ENCODE data around the gene NPBWR2.

The NPBWR2 gene, protein sequence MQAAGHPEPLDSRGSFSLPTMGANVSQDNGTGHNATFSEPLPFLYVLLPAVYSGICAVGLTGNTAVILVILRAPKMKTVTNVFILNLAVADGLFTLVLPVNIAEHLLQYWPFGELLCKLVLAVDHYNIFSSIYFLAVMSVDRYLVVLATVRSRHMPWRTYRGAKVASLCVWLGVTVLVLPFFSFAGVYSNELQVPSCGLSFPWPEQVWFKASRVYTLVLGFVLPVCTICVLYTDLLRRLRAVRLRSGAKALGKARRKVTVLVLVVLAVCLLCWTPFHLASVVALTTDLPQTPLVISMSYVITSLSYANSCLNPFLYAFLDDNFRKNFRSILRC

DNA sequence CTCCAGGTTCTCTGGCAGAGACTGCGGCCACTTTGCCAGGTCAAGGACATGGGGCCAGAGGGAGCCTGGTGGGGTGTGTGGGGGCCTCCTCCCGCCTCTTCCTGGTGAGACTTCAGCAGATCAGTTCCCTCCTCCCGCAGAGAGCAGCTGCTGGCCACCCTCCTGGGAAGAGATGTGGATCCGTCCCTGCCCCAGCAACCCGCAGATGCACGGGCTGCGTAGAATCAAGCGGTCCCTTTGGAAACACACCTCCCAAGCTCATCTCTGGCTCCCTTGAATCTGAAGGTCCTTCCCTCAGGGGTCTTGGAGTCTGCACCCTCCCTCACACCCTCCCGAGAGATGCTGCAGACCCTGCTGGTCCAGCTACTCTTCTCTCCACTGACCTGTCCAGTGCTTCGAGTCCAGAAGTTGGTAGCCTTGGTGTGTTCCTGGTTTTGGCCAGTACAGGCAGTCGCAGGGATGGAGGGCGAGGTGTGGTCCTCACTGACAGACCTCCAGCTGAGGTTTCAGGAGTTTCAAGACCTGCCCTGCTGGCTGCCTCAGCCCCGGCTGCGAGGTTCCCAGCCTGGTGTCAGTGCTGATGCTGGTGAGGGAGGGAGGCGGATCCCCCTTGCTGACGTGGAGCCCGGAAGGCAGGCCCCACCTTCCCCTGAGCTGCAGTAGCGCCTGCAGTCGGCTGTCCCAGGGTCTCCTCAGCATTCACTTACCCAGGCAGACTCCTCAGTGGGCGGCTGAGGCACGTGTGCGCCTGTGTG, at the start of gene NPBWR2:
NPBWR2 (minus strand) TSS at position 585 of the 755 bp plus-strand sequence. CDS start 734 bp downstream, outside the sequence.
- DNase-seq, result no peak

DNA sequence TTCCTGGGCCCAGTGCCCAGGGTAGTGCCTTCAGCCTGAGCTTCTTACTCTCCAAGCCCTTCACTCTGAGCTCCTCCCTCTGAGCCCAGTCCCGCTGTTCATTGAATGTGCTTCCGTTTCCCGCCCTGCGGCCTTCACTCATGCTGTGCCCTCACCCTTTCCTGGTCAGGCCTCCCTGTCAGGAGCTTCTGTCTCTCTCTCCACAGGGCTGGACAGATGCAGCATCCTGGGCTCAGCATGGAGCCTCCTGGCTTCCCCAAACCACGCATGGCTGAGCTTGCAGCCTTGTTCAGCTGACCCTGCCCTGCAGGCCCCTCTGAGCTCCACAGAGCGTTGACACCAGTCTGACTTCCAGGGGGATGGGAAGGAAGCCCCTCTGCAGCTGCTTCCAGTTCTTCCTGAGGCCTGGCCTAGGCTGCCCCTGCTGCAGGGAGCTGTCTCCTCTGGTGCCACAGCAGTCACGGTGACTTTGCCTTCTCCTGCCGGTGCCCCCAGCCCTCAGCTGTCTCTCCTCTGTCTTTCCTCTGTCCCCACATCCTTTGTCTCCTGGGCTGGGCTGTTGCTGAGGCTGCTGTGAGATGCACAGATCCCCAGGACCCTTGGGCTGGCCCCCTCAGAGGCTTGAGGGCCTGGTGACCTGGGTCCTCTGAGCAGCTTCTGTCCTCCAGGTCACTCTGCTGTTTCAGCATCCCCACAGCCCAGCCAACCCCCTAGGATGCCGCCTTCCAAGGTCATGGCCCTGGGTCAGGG, 48.9 kb upstream of the NPBWR2 start:
- DNase-seq, result peak; percentile 82

- DNase-seq, result peak; percentile 31
Observed at GRCh38 chr20:64155258-64156135, 48.1 kb upstream of the NPBWR2 start.

- no peak for DNase-seq
Observed at GRCh38 chr20:64154590-64155257, 47.4 kb upstream of the NPBWR2 start.

GRCh38 chr20:64153861-64154589, 46.7 kb upstream of the NPBWR2 start:
- no peak for DNase-seq

DNA sequence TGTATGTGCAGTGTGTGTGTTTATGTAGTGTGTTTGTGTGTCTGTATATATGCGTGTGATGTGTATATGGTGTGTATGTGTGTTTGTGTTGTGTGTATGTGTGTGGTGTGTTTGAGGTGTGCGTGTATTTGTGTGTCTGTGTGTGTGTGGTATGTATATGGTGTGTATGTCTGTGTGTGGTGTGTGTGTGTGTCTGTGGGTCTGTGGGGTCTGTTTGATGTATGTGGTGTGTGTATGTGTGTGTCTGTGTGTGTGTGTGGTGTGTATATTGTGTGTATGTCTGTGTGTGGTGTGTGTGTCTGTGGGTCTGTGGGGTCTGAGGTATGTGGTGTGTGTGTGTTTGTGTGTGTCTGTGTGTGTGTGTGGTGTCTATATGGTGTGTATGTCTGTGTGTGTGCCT, 46.0 kb upstream of the NPBWR2 start:
- DNase-seq, result no peak

DNA sequence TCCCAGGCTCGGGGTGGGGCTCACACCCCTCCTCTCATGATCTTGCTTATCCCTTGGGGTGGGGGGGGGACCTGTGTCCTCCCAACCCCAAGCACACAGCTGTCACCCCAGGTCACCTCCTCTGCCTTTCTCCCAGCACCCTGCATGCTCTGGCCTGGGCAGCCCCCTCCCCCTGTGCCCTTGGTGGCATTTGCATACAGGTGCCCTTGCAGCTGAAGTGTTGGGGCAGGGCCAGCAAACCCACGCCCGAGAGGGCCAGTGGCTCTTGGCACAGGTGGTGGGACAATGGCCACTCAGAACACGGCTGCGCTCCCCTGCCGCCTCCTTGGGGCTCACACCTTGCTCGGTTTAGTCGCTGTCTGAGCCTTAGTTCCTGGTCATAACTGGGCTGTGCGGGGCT, 45.5 kb upstream of the NPBWR2 start:
- peak; percentile 88 for DNase-seq

DNA sequence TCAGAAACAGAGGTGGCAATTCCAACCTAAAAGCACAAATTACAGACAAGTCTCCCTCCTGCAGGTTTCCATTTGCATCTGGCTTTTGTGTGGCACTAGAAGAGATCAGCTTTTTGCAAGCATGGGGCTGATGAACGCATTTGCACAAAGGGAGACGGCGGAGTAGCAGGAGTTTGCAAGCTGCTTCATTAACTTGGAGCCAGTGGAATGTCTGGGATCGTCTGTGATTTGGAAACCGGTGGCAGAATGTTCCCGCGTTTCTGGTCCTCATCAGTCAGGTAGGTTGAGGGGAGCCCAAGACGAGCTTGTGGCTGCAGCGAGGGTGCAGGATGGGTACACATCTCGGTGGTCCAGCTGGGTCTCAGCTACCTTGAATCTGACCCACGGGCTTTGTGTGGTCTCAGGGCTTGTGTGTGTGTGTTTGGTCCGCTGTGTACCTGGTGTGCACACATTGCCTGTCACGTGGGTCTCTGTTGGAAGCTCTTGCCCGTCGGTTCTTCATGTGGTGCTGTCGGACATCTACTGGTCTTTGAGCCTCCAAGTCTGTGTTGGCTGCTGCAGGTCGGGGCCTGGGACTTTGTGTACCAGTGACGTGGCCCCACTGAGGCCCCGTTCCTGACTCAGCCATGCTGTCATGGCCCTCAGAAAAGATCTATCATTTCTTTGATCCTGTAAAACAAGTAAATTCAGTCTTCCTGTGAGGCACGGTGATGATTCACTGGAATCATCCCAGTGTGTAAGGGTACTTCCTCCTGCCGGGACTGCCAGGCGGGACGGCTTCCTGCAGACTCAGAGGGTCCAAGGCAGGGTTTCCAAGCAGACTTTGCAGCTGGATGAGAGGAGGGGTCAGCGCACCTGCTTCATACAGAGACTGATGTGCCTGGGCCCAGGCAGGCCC, 44.5 kb upstream of the NPBWR2 start:
- no peak for DNase-seq

DNA sequence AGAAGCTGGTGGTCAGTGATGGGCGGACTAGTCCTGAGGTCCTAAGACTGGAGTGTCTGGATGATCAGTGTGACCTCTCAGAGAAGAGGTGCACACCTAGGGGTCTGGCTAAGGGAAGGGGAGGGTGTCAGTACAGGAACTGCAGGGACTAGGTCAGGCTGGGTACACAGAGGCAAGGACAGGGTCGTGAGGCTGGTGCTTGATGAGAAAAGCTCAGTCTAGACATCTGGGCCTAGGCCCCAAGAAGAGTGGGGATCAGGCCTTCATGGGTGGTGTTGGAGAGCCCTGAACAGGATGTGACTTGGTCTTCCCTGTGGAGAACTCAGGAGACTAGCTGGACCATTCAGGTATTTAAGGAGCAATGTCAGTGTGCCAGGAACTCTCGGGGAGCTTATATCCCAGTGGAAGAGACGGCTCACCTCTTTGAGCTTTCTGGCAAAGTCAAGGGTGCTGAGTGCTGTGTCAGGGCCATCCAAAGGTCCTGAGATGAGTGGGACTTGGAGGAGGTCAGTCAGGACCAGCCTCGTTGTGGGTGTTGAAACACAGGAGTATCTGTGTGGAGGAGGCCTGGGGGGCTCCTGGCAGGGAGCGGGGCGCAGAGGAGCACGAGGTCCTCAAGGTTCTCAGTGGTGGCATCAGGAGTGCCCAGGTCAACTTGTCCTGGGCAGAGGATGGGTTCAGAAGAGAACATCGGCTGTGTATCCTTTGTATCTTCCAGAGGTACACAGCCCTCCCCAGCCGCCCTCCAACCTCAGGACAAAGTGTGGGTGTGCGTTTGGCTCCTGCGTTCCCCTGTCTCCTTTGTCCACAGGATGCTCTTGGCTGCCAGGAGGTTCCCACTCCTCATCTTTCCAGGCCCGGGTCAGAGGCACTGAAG, 43.6 kb upstream of the NPBWR2 start:
- DNase-seq, result no peak

DNA sequence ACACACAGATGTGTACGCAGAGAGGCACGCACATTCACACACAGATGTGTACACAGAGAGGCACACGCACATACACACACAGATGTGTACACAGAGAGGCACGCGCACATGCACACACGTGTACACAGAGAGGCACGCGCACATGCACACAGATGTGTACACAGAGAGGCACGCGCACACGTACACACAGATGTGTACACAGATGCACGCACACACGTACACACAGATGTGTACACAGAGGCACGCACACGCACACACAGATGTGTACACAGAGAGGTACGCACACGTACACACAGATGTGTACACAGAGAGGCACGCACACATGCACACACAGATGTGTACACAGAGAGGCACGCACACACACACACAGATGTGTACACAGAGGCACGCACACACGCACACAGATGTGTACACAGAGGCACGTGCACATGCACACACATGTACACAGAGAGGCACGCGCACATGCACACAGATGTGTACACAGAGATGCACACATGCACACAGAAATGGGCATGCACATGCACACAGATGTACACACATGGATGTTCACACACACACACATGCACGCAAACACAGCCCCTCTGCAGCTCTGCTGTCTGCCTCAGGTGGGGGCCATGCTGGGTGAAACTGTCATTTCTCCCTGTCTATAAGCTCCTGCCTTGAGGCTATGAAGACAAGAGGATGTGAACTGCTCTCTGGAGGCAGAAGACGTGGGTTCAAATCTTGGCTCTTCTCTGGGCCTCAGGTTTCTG, 42.6 kb upstream of the NPBWR2 start:
- DNase-seq, result no peak

DNA sequence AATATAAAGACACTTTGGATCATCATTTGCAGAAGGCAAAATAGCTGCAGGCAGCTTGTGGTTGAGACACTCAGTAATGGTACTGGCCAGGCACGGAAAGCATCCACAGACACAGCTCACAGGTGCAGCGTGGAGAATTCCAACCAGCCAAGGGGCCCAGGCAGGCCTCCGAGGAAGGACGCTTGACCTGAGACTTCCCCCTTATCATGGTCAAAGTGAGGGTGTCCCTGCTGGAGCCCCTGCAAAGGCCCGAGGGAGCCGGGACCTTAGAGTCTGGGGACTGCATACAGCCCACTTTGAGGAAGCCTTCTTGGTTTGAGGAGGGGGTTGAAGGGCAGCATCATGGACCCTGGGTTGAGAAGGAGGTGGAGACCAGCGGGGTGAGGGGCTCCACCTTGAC, 41.8 kb upstream of the NPBWR2 start:
- DNase-seq, result no peak

DNA sequence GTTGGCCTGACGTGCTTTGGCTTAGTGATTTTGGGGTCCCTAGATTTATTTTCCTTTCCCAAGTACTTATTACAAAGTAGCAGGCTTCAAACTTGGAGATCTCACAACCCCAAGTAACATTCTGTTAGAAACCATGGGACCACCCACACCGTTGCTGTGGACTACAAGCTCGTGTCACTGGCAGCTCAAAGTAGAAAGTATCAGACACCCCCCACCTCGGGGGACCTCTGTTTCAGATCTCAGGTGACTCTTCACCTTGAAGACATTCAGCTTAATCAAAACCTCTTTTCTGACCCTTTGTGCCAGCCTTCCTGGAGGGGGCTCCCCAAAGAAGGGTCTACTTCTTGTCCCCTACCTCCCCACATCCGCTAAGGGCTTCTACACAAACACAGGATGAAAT, 41.2 kb upstream of the NPBWR2 start:
- no peak for DNase-seq

DNA sequence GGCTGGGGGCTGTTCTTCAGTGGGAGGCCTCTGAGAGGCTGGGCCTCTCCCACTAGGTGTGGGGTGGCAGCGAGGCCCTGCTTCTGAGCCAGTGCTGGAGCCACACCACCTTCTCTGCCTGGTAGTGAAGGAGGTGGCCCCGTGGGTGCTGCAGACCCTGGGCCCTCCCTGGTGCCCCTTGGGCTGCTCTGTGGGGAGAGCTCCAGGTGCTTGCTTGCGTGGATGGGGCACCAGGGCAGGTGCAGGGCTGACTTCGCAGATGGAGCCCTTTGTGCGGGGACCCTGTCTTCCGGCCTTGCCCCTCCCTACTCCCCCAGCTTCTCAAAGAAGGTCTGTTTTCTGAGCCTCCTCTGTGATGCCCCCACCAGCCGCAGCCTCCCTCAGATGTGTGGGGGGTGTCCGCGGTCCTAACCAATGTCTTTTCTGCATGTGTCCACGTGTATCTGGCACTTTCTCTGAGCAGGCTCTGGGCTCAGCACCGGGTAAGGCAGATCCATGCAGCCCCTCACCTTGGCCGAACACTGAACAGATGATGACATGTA, 39.6 kb upstream of the NPBWR2 start:
- DNase-seq, result no peak

DNA sequence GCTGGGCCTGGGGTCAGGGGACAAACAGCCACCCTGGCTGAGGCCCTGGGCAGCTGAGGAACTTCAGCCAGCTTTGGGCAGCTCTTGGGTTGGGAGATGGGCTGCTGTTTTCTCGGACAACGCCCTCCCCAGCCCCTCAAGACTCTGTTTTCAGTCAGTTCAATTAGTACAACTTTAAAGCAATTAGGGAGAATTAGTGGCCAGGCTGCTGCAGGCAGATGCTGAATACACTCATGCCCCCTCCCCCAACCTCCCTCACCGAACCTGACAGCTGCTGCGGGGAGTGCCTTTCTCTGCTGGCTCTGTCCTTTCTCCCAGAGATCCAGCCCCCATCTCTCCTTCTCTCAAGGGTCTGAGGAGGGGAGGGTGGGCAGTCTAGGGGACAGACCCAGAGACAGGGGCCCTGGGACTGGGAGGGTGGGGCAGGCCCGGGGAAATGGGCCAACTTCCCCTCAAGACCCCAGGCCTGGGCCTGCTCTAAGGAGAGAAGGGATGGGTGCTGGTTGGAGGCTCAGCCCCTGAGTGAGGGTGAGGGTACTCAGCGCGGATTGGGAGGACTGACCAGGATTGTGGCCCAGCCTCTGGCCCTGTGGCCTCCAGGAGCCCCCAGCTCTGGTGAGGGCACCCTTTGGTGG, 39.1 kb upstream of the NPBWR2 start:
- peak; percentile 7 for DNase-seq

- DNase-seq, result no peak
Observed at GRCh38 chr20:64145458-64146300, 38.3 kb upstream of the NPBWR2 start.

DNA sequence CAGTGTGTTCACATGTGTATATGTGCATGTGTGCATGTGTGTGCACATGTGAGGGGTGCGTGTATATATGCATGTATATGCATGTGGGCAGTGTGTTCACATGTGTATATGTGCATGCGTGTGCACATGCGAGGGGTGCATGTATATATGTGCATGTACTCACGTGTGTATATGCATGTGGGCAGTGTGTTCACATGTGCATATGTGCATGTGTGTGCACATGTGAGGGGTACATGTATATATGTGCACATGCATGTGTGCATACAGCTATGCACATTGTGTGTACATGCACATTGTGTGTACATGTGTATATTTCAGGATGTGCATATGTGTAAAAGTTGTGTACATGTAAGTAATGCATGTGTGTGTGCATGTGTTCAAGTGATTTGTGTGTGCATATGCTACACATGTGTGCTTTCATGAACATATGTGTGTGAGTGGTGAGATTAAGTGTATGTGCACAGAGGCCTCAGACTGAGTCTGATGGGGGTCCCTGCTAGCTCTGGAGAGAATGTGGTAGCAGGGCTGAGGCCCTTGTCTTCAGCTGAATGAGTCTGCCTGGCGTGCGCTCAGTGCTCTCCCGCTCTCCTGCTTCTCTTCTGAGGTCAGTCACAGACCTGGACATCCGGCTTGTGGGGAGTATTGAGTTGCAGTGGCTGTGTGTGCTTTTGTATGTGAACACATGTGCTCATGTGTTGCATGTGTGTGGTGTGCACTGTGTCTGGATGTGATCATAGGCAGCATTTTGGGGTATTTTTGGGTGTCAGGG, 37.0 kb upstream of the NPBWR2 start:
- no peak for DNase-seq
